Neutrophil (primary cell): ENCODE results near the gene TRIM26.

Experiments
- H3K27ac ChIP-seq: fragments of 200-600 bp; sonication (generic); 2 replicates; pipeline ENCODE4 v1.5.1; 2016; ENCODE audit warnings: mild to moderate bottlenecking, moderate library complexity
- H3K27me3 ChIP-seq: fragments of 200-600 bp; sonication (generic); 2 replicates; pipeline ENCODE4 v1.6.0; 2016; ENCODE audit warnings: mild to moderate bottlenecking
- H3K36me3 ChIP-seq: fragments of 200-600 bp; sonication (generic); 2 replicates; pipeline ENCODE4 v1.5.1; 2017
- H3K4me1 ChIP-seq, 2 experiments: fragments of 200-600 bp in 1 of 2; sonication (generic) in 1 of 2; 1 replicate in 1 of 2; 2 replicates in 1 of 2; pipeline versions ENCODE4 v1.5.1 to v1.6.1; 2013 to 2016; ENCODE audit warnings: low read depth in 1 of 2, low read length in 1 of 2, mild to moderate bottlenecking in 1 of 2, moderate library complexity in 1 of 2; ENCODE audit not compliant: control insufficient read depth in 1 of 2, insufficient read depth in 1 of 2
- H3K4me3 ChIP-seq, 2 experiments: fragments of 200-600 bp in 1 of 2; sonication (generic) in 1 of 2; 1 replicate in 1 of 2; 2 replicates in 1 of 2; pipeline ENCODE4 v1.5.1; 2013 to 2016; ENCODE audit warnings: low read depth in 1 of 2, low read length in 1 of 2, mild to moderate bottlenecking in 1 of 2, moderate library complexity in 1 of 2
- H3K9me3 ChIP-seq: fragments of 200-600 bp; sonication (generic); 2 replicates; pipeline ENCODE4 v1.5.1; 2016
- TF ChIP-seq, protein P1 (sequence below): fragments of 200-600 bp; sonication (generic); IDR thresholded peaks from 2 replicates; pipeline ENCODE4 v1.5.1; 2016; ENCODE audit warnings: antibody characterized with exemption

Gene TRIM26

DNA sequence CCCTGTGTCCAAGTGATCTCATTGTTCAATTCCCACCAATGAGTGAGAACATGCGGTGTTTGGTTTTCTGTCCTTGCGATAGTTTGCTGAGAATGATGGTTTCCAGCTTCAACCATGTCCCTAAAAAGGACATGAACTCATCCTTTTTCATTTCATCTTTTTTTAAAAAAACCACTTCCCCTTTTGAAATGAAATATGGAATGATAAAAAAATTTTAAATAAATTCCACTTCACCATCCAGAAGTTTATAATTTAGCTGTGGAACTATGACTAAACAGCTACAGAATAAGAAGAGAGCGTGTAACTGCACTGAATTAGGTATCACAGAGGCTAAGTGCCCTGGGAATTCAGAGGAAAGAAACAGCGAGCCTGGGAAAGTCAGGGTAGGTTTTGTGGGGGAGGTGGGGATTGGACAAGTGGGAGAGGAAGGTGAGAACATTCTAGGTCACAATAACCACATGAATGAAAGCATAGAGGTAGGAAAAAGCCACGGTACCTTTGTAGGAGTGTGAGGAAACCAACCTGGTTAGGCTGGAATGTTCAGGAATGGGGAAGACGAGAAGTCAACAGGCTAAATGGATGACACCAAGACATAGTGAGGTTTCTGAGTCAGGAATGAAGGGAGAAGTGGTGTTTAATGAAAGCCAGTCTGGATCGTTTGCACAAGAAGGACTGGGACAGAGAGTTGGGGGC, 63.2 kb downstream of the TRIM26 start:
- peaks cover 19 to 29% of the 10 kb centered on the region in 2 experiments for H3K4me1 ChIP-seq
- H3K27me3 ChIP-seq, result peaks cover 8% of the 10 kb centered on the region
- H3K4me3 ChIP-seq, result no peak overlapping the region
- H3K9me3 ChIP-seq, result no peaks in the 10 kb centered on the region
- H3K27ac ChIP-seq, result no peak overlapping the region
- TF ChIP-seq, protein P1, sequence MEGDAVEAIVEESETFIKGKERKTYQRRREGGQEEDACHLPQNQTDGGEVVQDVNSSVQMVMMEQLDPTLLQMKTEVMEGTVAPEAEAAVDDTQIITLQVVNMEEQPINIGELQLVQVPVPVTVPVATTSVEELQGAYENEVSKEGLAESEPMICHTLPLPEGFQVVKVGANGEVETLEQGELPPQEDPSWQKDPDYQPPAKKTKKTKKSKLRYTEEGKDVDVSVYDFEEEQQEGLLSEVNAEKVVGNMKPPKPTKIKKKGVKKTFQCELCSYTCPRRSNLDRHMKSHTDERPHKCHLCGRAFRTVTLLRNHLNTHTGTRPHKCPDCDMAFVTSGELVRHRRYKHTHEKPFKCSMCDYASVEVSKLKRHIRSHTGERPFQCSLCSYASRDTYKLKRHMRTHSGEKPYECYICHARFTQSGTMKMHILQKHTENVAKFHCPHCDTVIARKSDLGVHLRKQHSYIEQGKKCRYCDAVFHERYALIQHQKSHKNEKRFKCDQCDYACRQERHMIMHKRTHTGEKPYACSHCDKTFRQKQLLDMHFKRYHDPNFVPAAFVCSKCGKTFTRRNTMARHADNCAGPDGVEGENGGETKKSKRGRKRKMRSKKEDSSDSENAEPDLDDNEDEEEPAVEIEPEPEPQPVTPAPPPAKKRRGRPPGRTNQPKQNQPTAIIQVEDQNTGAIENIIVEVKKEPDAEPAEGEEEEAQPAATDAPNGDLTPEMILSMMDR, result no peak
- H3K36me3 ChIP-seq, result no peaks in the 10 kb centered on the region

DNA sequence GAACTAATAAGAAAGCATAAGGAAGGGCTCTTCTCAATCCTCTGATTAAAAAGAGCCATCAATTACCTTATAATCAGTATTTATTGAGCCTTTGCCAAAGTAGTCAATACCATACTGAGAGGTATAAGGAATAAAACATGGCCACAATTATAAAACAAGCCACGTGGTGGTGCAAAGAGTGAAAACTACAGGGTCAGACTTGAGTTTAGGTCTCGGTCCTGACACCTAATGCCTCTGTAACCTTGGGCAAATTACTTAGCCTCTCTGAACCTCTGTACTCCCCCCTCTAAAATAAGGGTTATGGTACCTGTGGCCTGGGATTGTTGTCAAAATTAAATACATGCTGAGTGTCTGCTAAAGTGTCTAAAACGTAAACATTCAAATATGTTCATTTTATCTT, 64.0 kb downstream of the TRIM26 start:
- peaks cover 19 to 29% of the 10 kb centered on the region in 2 experiments for H3K4me1 ChIP-seq
- no peak overlapping the region for H3K4me3 ChIP-seq
- H3K36me3 ChIP-seq, result no peaks in the 10 kb centered on the region
- no peak overlapping the region for H3K27ac ChIP-seq
- no peaks in the 10 kb centered on the region for H3K9me3 ChIP-seq
- peaks cover 16% of the 10 kb centered on the region for H3K27me3 ChIP-seq
- TF ChIP-seq, protein P1, result no peak

DNA sequence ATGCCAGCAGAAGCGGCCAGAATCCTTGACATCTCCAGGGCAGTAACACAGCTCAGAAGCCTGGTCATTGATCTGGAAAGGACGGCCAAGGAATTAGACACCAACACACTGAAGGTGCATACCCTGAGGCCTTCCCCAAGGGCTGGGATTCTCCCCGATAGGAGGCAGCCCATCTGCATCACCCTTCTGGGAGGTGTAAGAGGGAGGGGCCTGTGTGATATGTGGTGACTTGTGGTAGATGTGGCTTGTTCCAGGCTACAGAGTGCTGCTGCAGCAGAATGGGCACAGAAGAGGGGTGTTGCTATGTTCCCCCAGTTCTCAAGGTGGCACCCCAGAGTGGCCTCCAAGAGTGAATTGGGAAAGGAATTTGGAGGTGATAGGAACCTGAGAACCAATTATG, 66.1 kb downstream of the TRIM26 start:
- peaks cover 37% of the 10 kb centered on the region for H3K27me3 ChIP-seq
- peaks cover 8 to 11% of the 10 kb centered on the region in 2 experiments for H3K4me1 ChIP-seq
- no peaks in the 10 kb centered on the region for H3K9me3 ChIP-seq
- H3K36me3 ChIP-seq, result no peaks in the 10 kb centered on the region
- H3K4me3 ChIP-seq, result no peak overlapping the region
- TF ChIP-seq, protein P1, result no peak
- no peak overlapping the region for H3K27ac ChIP-seq

DNA sequence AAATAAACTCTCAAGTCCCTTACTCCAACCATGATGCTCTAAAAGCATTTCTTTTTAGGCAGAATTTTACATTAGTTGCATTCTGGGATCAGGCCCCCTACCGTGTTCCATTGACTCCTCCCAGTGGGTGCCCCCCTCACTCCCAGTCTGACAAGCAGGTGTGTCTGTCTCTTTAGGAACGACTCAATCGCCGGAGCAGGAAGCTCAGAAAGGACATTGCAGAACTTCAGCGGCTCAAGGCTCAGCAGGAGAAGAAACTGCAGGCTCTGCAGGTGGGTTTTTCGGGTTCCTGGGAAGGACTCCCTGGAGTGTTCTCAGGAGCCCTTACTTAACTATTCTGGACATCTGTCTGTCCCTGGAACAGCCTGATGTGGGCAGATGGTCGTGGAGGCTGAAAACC, 67.4 kb downstream of the TRIM26 start:
- no peak overlapping the region for H3K27ac ChIP-seq
- TF ChIP-seq, protein P1, result no peak
- no peaks in the 10 kb centered on the region for H3K9me3 ChIP-seq
- peaks cover 50% of the 10 kb centered on the region for H3K27me3 ChIP-seq
- no peaks in the 10 kb centered on the region for H3K4me1 ChIP-seq
- H3K4me3 ChIP-seq, result no peak overlapping the region
- H3K36me3 ChIP-seq, result no peaks in the 10 kb centered on the region

DNA sequence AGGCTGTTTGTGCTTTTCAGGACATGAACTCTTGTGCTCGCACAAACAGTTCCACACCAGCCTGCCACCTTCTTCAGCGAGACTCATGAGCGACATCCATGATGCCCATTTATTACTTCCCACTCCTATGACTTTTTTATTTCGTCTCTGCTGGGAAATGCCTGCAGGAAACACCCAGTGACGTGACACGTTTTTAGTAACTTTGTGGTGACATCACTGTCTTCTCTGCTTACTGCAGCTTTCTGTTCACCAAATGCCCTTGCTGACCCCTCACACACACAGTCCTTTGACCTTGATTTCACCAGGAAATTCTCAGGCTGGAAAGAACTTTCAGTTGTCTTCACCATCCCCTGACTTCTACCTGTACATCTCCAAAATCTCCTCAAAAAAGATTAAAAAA, 68.4 kb downstream of the TRIM26 start:
- TF ChIP-seq, protein P1, result no peak
- Histone ChIP-seq H3K27ac (no peak overlapping the region), H3K4me1 (no peaks in the 10 kb centered on the region), H3K27me3 (peaks cover 55% of the 10 kb centered on the region), H3K4me3 (no peak overlapping the region), H3K36me3 (no peaks in the 10 kb centered on the region), H3K9me3 (no peaks in the 10 kb centered on the region)
